Type B pancreatic cell (in vitro differentiated cells): ENCODE results near the gene DEPDC5. TPM values are rescaled to one million over a fixed set of nuclear protein-coding genes. Genes with fewer than 3 reads are reported as not detected.

ENCODE experiments used
- DNase-seq: peaks from one replicate; pipeline ENCODE4 v3.0.0; 2021; ENCODE audit warnings: mixed read lengths; ENCODE audit not compliant: unreplicated experiment; ENCODE audit errors: extremely low spot score
- H3K27ac Mint-ChIP-seq: 2 replicates; pipeline ENCODE4 v1.8.0; 2021; ENCODE audit warnings: mild to moderate bottlenecking, mixed read lengths
- H3K27me3 Mint-ChIP-seq: 2 replicates; pipeline ENCODE4 v1.8.0; 2021; ENCODE audit warnings: mixed read lengths
- H3K36me3 Mint-ChIP-seq: 2 replicates; pipeline ENCODE4 v1.8.0; 2021; ENCODE audit warnings: mixed read lengths
- H3K4me1 Mint-ChIP-seq: one replicate; pipeline ENCODE4 v1.8.0; 2021; ENCODE audit warnings: mixed read lengths; ENCODE audit not compliant: unreplicated experiment
- H3K4me3 Mint-ChIP-seq: 2 replicates; pipeline ENCODE4 v1.8.0; 2021; ENCODE audit warnings: mild to moderate bottlenecking, mixed read lengths
- H3K9me3 Mint-ChIP-seq: 2 replicates; pipeline ENCODE4 v1.8.0; 2021; ENCODE audit warnings: mixed read lengths
- total RNA-seq: library from RNA; stranded (reverse); gene quantifications from 2 replicates; pipeline ENCODE4 v1.2.1, GENCODE V29; 2021; ENCODE audit warnings: low replicate concordance
- TF ChIP-seq, protein P1 (sequence below): fragments of 200-600 bp; sonication (generic); conservative IDR thresholded peaks from 2 replicates; pipeline ENCODE4 v1.5.0; 2021; ENCODE audit warnings: antibody characterized with exemption, mild to moderate bottlenecking

DEPDC5 gene
- total RNA-seq, 1 donor from 2014 or later: 40.6 TPM

- TF ChIP-seq, protein P1, sequence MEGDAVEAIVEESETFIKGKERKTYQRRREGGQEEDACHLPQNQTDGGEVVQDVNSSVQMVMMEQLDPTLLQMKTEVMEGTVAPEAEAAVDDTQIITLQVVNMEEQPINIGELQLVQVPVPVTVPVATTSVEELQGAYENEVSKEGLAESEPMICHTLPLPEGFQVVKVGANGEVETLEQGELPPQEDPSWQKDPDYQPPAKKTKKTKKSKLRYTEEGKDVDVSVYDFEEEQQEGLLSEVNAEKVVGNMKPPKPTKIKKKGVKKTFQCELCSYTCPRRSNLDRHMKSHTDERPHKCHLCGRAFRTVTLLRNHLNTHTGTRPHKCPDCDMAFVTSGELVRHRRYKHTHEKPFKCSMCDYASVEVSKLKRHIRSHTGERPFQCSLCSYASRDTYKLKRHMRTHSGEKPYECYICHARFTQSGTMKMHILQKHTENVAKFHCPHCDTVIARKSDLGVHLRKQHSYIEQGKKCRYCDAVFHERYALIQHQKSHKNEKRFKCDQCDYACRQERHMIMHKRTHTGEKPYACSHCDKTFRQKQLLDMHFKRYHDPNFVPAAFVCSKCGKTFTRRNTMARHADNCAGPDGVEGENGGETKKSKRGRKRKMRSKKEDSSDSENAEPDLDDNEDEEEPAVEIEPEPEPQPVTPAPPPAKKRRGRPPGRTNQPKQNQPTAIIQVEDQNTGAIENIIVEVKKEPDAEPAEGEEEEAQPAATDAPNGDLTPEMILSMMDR: no peak
- Mint-ChIP-seq H3K4me1 (peaks cover under 1% of the 10 kb centered on the region), H3K27ac (no peak overlapping the region), H3K9me3 (no peaks in the 10 kb centered on the region), H3K36me3 (peaks cover 40% of the 10 kb centered on the region), H3K27me3 (no peaks in the 10 kb centered on the region), H3K4me3 (no peak overlapping the region)
- DNase-seq: no peak
Measured at GRCh38 chr22:31870890-31871289, 117.1 kb downstream of the DEPDC5 start.

GRCh38 chr22:31871480-31871879, 117.7 kb downstream of the DEPDC5 start:
- H3K9me3 Mint-ChIP-seq: no peaks in the 10 kb centered on the region
- TF ChIP-seq, protein P1: no peak
- peaks cover 6% of the 10 kb centered on the region for H3K4me1 Mint-ChIP-seq
- no peaks in the 10 kb centered on the region for H3K27me3 Mint-ChIP-seq
- DNase-seq: no peak
- H3K4me3 Mint-ChIP-seq: no peak overlapping the region
- H3K27ac Mint-ChIP-seq: no peak overlapping the region
- peaks cover 40% of the 10 kb centered on the region for H3K36me3 Mint-ChIP-seq

DNA sequence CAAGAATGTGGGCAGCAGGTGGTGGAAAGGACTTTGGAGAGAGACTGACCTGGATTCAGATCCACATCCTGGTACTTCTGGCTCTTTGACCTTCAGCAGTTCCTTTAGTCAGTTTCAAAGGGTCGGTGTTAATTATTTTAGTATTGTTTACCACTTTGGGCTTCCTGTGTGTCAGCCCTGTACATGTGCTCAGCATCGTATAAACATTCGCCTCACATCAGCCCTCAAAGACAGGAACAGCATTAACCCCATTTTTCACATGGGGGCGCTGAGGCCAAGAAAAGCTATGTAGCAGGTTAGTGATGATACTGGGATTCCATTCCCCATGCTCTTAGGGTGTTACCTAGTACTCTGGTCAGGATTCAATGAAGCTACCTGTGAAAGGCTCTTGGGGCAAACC, 118.4 kb downstream of the DEPDC5 start:
- TF ChIP-seq, protein P1: no peak
- peaks cover 8% of the 10 kb centered on the region for H3K4me1 Mint-ChIP-seq
- no peak for DNase-seq
- no peaks in the 10 kb centered on the region for H3K27me3 Mint-ChIP-seq
- H3K9me3 Mint-ChIP-seq: no peaks in the 10 kb centered on the region
- peaks cover 35% of the 10 kb centered on the region for H3K36me3 Mint-ChIP-seq
- H3K27ac Mint-ChIP-seq: no peak overlapping the region
- no peak overlapping the region for H3K4me3 Mint-ChIP-seq

- H3K4me1 Mint-ChIP-seq: peaks cover 8% of the 10 kb centered on the region
- no peak for DNase-seq
- no peak overlapping the region for H3K4me3 Mint-ChIP-seq
- H3K36me3 Mint-ChIP-seq: peaks cover 27% of the 10 kb centered on the region
- TF ChIP-seq, protein P1: no peak
- H3K27me3 Mint-ChIP-seq: no peaks in the 10 kb centered on the region
- H3K9me3 Mint-ChIP-seq: no peaks in the 10 kb centered on the region
- no peak overlapping the region for H3K27ac Mint-ChIP-seq
Measured at GRCh38 chr22:31874821-31875220, 121.0 kb downstream of the DEPDC5 start.

DNA sequence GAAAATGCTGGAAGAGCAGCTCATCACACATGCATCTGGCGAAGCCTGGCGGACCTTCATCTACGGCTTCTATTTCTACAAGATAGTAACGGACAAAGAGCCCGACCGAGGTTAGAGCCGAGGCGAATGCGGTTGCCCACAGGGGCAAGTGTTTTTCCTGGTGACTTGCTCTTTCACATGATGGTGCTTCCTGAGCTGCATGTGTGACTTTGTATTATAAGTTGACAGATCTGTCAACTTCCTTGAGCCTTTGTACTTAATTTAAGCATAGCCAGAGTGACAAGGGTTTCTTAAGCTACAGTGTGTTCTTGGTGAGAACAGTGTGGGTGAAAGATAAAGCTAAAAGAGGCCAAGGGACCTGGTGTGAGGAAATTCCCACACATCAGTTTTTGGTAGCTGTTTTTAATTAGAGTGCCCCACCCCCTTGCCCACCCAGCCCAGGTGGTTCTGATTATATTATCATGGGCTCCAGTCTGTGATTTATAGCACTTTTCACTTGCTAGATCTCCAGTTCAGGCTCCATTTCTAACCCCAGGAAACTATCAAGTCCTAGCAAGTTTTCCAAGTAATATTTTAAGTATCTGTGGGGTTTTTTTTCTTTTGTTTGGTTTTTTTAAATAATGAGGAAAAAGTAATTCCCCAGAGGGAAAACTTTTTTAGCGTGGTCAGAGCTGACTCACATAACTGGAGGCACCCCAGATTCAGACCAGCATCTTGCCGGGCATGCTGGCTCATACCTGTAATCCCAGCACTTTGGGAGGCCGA, 122.5 kb downstream of the DEPDC5 start:
- Mint-ChIP-seq H3K4me3 (no peak overlapping the region), H3K36me3 (peaks cover 22% of the 10 kb centered on the region), H3K27ac (no peak overlapping the region), H3K27me3 (no peaks in the 10 kb centered on the region), H3K9me3 (no peaks in the 10 kb centered on the region), H3K4me1 (peaks cover 13% of the 10 kb centered on the region)
- TF ChIP-seq, protein P1: no peak
- DNase-seq: no peak
